ENCODE data around the gene MAPK10.

The MAPK10 gene

GRCh38 chr4:86054286-86055032 is 305.4 kb downstream of the MAPK10 start:
- FAIRE-seq = no peak

GRCh38 chr4:86050496-86050895 is 309.4 kb downstream of the MAPK10 start:
- DNase-seq (ENCODE audit: insufficient read length) (no peak), FAIRE-seq (no peak)
- no peak for TF ChIP-seq POLR2A (IDR thresholded peaks at IDR 0.05; ENCODE audit: low read depth, low read length)
- TF ChIP-seq TAF1 (IDR thresholded peaks at IDR 0.05; ENCODE audit: borderline replicate concordance, low read depth, low read length) = no peak

More at GRCh38 chr4:86054286-86055032, 305.4 kb downstream of the MAPK10 start:
- no peak for DNase-seq (ENCODE audit: insufficient read length)
- TF ChIP-seq TAF1 (IDR thresholded peaks at IDR 0.05; ENCODE audit: borderline replicate concordance, low read depth, low read length) (no peak), POLR2AphosphoS5 (IDR thresholded peaks at IDR 0.05; ENCODE audit: low read depth, low read length) (no peak), POLR2A (IDR thresholded peaks at IDR 0.05; ENCODE audit: low read depth, low read length) (no peak)

GRCh38 chr4:86048426-86048825 is 311.4 kb downstream of the MAPK10 start:
- no peak for DNase-seq (ENCODE audit: insufficient read length)
- FAIRE-seq = no peak
- TF ChIP-seq TAF1 (IDR thresholded peaks at IDR 0.05; ENCODE audit: borderline replicate concordance, low read depth, low read length) (no peak), POLR2AphosphoS5 (IDR thresholded peaks at IDR 0.05; ENCODE audit: low read depth, low read length) (no peak), POLR2A (IDR thresholded peaks at IDR 0.05; ENCODE audit: low read depth, low read length) (no peak)

- TF ChIP-seq TAF1 (IDR thresholded peaks at IDR 0.05; ENCODE audit: borderline replicate concordance, low read depth, low read length) = no peak
- TF ChIP-seq POLR2A (IDR thresholded peaks at IDR 0.05; ENCODE audit: low read depth, low read length) = no peak
- no peak for TF ChIP-seq POLR2AphosphoS5 (IDR thresholded peaks at IDR 0.05; ENCODE audit: low read depth, low read length)
- DNase-seq (ENCODE audit: insufficient read length) = no peak
- FAIRE-seq = no peak
Observed at GRCh38 chr4:86044593-86044985, 315.3 kb downstream of the MAPK10 start.

GRCh38 chr4:86043755-86044592 is 315.9 kb downstream of the MAPK10 start:
- no peak for TF ChIP-seq TAF1 (IDR thresholded peaks at IDR 0.05; ENCODE audit: borderline replicate concordance, low read depth, low read length)
- no peak for TF ChIP-seq POLR2A (IDR thresholded peaks at IDR 0.05; ENCODE audit: low read depth, low read length)
- no peak for TF ChIP-seq POLR2AphosphoS5 (IDR thresholded peaks at IDR 0.05; ENCODE audit: low read depth, low read length)
- FAIRE-seq (peak; percentile 42), DNase-seq (ENCODE audit: insufficient read length) (no peak)

- FAIRE-seq = no peak
- TF ChIP-seq TAF1 (IDR thresholded peaks at IDR 0.05; ENCODE audit: borderline replicate concordance, low read depth, low read length) (no peak), POLR2A (IDR thresholded peaks at IDR 0.05; ENCODE audit: low read depth, low read length) (no peak), POLR2AphosphoS5 (IDR thresholded peaks at IDR 0.05; ENCODE audit: low read depth, low read length) (no peak)
- no peak for DNase-seq (ENCODE audit: insufficient read length)
Observed at GRCh38 chr4:86038037-86038436, 321.8 kb downstream of the MAPK10 start.

- TF ChIP-seq POLR2A (IDR thresholded peaks at IDR 0.05; ENCODE audit: low read depth, low read length) = no peak
- no peak for TF ChIP-seq POLR2AphosphoS5 (IDR thresholded peaks at IDR 0.05; ENCODE audit: low read depth, low read length)
- TF ChIP-seq TAF1 (IDR thresholded peaks at IDR 0.05; ENCODE audit: borderline replicate concordance, low read depth, low read length) = no peak
- FAIRE-seq (no peak), DNase-seq (ENCODE audit: insufficient read length) (no peak)
Observed at GRCh38 chr4:86036736-86037135, 323.1 kb downstream of the MAPK10 start.

GRCh38 chr4:86035688-86036087 is 324.2 kb downstream of the MAPK10 start:
- TF ChIP-seq POLR2A (IDR thresholded peaks at IDR 0.05; ENCODE audit: low read depth, low read length) (no peak), TAF1 (IDR thresholded peaks at IDR 0.05; ENCODE audit: borderline replicate concordance, low read depth, low read length) (no peak), POLR2AphosphoS5 (IDR thresholded peaks at IDR 0.05; ENCODE audit: low read depth, low read length) (no peak)
- no peak for FAIRE-seq

GRCh38 chr4:86034616-86035015 is 325.2 kb downstream of the MAPK10 start:
- no peak for FAIRE-seq
- no peak for TF ChIP-seq POLR2A (IDR thresholded peaks at IDR 0.05; ENCODE audit: low read depth, low read length)
- no peak for TF ChIP-seq POLR2AphosphoS5 (IDR thresholded peaks at IDR 0.05; ENCODE audit: low read depth, low read length)
- no peak for TF ChIP-seq TAF1 (IDR thresholded peaks at IDR 0.05; ENCODE audit: borderline replicate concordance, low read depth, low read length)
- DNase-seq (ENCODE audit: insufficient read length) = no peak

More at GRCh38 chr4:86035688-86036087, 324.2 kb downstream of the MAPK10 start:
- DNase-seq (ENCODE audit: insufficient read length) = no peak

- no peak for FAIRE-seq
- TF ChIP-seq POLR2A (IDR thresholded peaks at IDR 0.05; ENCODE audit: low read depth, low read length) (no peak), POLR2AphosphoS5 (IDR thresholded peaks at IDR 0.05; ENCODE audit: low read depth, low read length) (no peak), TAF1 (IDR thresholded peaks at IDR 0.05; ENCODE audit: borderline replicate concordance, low read depth, low read length) (no peak)
- DNase-seq (ENCODE audit: insufficient read length) = no peak
Observed at GRCh38 chr4:86033171-86033570, 326.7 kb downstream of the MAPK10 start.

GRCh38 chr4:86032476-86033022 is 327.3 kb downstream of the MAPK10 start:
- FAIRE-seq = no peak
- DNase-seq (ENCODE audit: insufficient read length) = no peak
- TF ChIP-seq TAF1 (IDR thresholded peaks at IDR 0.05; ENCODE audit: borderline replicate concordance, low read depth, low read length) (no peak), POLR2AphosphoS5 (IDR thresholded peaks at IDR 0.05; ENCODE audit: low read depth, low read length) (no peak), POLR2A (IDR thresholded peaks at IDR 0.05; ENCODE audit: low read depth, low read length) (no peak)

All from GM12892 (cell line).